ENCODE results near the gene ENO1. TPM values are rescaled to one million over a fixed set of nuclear protein-coding genes. Genes with fewer than 3 reads are reported as not detected.
A peak's percentile ranks its signal among the peaks of the same experiment; 100 is the strongest.
"Not testable (repeated sequence)": the region's sequence is repeated elsewhere in the genome, so short reads cannot be mapped to it uniquely, and the experiment has no call there.

ENO1 gene
- 1,388 TPM for total RNA-seq

DNA sequence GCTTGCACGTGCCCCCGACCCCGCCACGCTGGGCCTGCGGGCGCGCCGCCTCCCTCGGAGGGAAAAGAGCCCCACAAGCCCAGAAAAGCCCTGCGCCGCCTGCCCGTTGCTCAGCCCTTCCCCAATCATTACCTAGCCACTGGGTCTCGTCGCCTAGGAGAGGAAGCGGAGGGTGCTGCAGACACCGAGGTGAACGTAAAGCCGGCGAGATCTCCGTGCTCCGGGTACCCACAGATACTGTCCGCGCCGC is at the start of gene ENO1:
TSS of gene ENO1 (minus strand) at position 239 of the 250 bp plus-strand sequence. CDS start 3,778 bp downstream, outside the sequence.
- no peak for ATAC-seq

DNA sequence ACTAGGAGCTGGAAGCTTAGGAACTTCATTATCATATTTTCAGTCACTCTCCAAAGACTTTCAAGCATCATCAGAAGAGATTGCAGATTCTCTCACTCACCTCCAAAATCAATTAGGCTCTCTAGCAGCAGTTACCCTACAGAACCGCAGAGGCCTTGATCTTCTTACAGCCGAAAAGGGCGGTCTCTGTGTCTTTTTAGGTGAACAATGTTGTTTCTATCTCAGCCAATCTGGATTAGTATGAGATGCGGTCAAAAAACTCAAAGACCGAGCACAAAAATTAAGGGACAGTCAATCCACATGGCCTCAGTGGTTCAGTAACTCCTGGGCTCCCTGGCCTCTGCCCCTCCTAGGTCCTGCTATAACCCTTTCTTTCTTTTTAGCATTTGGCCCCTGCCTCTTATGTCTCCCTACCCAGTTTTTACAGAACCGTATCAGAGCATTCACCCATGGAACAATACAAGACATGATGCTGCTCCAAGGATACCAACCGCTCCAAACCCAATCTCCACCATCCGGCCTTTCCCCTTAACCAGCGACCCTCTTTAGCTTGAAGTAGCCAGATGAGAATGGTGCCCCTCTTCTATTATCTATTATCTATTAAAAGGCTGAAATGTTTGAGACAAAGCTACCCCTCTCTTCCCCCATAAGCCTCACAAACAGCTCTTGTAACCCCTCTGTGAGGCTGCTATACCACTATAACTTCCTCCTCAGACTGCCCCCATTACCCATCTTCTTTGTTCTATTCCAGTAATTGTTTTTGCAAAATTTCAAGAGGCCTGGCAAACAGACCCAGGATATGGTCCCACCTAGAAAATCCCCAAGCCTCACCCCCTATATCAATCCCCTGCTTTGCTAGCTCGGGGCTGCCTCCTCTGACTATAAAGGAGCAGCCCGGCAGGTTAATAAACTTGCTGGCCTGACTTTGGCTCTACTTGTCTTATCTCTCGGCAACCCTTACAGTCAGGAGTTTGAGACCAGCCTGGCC is 48.5 kb upstream of the ENO1 start:
- no peak for ATAC-seq

DNA sequence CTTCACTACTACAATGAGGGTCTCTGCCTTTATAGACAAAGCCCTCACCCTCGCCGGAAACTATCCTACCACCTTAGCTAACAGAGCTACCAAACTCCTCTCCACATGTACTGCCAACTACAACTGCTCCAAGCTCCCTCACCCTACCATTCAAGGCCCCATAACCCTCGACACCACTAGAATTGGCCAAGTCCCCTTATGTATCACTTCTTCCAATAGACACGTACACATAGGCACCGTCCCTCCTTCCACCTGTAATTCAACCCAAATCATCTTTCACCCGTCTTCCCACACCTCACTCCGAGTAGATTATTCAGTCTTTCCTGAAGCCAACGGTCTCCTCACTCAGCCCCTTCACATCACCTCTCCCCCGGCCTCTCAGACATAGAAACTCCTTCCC is 47.5 kb upstream of the ENO1 start:
- no peak for ATAC-seq

DNA sequence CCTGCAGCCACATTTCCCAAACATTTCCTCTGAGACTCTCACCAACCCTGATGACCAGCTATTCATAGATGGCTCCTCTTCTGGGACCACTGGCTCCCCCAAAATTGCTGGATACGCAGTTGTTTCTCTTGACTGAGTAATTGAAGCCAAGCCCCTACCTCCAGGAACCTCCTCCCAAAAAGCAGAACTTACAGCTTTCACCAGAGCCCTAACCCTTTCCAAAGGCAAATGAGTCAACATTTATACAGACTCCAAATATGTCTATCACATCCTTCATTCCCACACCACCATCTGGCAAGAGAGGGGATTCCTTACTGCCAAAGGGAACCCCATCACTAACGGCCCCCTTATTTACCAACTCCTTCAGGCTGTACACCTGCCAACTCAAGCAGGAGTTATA is 46.9 kb upstream of the ENO1 start:
- ATAC-seq = no peak

DNA sequence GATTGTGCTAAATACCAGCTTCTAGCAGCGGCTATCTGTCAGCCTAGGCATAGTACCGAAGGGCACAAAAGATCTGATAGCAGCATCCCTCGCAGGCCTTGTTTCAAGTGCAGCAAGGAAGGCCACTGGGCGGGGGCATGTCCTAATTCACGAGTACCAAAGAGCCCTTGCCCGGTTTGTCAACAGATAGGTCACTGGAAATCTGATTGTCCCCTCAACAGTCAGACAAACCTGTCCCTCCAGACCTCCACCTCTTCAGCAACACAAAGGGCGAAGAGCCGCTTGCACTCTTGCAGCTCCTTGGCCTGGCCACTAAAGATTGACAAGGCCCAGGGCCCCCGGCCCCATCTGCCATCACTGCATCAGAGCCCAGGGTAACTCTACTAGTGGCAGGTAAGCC is 44.5 kb upstream of the ENO1 start:
- ATAC-seq = no peak

DNA sequence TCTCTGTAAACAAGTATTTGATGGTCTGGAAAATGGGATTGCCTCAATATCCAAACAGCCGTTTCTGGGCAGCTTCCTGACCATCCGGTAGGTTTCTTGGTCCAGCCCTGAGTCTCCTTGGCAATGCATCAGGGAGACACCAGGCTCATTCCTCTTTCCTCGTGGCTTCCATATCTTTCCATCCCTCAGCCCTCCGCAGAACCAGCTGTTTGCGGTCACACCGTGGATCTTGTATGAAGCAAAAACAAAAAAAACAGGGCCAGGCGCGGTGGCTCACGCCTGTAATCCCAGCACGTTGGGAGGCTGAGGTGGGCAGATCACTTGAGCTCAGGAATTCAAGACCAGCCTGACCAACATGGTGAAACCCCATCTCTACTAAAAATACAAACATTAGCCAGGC is 39.0 kb upstream of the ENO1 start:
- not testable (repeated sequence) for ATAC-seq

DNA sequence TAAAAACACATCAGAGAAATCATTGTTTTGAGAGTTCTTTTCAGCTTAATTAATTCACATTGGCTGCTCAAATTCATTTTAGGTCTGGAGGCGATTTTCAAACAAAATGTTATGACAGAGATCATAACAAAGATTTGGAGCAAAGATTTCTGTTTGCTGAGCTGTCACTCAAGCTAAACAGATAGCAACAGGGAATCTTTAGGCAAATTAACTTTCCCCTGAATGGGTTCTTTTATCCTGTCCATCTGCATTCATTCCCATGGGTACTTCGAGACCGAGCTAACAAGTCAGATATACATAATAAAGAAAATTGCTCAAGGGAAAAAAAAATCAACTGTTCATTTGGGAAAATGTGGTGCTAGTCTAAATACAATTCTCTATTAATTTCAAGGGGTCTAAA is 37.0 kb upstream of the ENO1 start:
- ATAC-seq = no peak

DNA sequence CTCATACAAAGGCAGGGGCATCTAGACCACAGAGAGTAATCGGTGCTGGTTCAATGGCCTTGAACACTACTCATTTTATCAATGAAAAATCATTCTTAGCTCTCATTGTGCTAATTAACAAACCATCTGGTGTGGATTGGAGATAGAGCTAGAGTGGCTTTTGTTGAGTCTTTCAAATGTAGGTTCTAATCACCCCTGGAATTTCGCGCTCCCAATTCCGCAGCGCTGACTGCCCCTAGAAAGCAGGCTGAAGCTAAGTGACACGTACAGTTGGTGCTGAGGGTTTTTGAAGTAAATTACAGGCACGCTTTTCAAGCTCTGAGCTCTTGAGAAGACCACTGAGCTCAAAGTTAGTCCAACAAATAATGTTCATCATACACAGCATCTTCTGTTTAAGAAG is 36.0 kb upstream of the ENO1 start:
- ATAC-seq = no peak

DNA sequence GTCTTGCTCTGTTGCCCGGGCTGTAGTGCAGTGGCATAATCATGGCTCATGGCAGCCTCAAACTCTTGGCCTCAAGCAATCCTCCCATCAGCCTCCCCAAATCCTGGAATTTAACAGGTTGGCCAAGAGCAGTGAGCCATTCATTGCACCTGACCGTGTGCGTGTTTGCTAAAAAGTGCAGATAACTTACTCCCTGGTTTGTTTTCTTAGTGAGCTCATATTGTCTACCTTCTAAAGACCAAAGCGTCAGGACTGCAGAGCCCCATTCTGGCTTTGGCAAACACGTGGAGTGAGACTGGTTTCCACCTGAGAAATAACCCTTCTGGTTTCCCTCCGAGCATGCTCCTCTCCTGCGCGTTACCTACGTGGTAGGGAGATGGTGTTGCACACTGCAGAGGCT is 35.0 kb upstream of the ENO1 start:
- ATAC-seq = no peak

DNA sequence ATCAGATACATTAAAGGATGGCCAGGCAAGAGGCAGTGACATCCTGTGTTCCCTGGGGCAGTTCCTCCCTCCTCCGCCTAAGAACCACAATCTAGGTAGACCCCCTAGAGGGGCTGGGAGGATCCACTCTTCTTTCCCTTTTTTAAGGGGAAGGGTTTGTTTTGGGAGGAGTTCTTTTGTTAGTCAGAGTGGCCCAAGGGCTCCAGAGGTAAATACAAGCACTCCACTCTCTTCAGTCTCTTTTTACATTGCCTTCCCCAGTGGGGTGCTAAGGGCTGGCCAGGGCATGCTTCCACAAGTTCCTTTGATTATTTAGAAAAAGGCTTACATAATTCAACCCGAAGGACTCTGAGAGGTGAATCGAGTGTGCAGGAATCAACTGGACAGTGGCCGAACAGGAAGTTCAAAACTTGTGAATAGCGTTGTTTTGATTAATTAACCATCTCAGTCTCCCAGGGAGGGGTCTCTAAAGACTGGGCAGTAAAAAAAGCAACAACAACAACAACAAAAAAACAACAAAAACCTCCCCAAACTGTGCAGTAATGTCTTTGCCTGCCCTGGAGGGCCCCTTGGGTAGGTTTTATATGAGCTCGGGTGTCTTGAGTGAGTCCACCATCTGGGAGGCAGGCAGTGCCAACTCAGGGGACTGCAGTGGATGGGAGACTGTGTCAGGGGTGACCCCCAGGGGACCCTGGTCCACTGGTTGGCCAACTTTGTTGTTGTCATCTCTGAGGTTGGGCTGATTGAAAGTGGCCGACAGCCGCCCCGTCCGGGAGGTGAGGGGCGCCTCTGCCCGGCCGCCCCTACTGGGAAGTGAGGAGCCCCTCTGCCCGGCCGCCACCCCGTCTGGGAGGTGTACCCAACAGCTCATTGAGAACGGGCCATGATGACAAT is 33.2 kb upstream of the ENO1 start:
- ATAC-seq = peak; percentile 66

DNA sequence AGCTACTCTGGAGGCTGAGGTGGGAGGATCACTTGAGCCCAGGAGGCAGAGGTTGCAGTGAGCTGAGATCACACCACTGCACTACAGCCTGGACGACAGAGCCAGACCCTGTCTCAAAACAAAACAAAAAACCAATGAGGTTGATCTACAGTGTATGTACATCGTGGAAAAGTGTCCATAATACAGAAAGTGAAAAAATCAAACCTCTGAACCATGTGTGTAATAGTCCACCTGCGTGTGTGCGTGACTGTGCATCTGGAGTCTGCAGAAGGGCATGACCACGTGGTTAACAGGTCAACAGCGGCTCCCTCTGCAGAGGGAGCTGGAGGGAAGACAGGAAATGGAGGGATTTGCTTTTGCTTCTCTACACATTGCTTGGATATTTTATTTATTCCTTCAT is 32.4 kb upstream of the ENO1 start:
- ATAC-seq = peak; percentile 42

DNA sequence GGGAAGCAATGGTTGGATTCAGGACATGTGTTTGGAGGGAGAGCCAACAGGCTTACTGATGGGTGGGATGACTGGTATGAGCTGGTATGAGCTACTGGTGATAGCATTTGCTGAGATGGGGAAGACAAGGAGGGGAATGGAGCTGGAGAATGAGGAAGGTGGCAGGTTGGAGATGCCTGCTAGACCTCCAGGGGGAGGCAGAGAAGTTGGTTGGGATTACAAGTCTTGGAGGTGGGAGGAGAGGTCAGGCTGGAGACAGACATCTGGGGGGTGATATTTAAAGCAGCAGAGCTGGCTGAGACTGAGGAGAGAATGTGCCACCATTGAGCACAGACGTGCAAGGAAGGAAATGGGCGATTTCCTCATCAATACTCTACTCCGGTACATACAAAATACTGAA is 31.8 kb upstream of the ENO1 start:
- ATAC-seq = no peak

DNA sequence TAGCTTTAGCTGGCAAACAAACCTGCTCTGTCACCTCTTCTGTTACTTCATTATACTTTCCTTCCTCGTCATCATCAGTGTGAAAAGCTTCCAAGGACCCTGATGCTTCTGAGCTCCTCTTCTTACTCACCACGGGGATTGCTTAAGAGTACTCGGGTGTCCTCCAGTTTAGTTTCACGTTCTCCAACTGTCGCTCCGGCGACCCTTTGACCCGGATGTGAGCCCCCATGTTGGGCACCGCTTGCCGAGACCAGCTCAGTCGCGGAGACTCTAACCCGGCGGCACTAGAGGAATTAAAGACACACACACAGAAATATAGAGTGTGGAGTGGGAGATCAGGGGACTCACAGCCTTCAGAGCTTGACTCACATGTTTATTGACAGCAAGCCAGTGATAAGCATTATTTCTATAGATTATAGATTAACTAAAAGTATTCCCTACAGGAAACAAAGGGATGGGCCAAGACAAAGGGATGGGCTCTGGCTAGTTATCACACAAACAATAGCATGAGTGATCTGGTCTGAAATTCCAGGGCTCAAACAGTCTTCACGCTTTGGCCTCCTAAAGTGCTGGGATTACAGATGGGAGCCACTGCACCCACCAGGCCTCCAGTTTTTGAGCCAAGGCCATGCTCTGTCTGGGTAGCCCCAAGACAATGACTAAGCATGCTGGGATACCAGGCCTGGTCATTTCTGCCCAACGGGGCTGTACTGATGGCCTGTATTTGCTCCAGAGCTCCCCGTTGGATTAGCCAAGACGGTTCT is 30.1 kb upstream of the ENO1 start:
- no peak for ATAC-seq

DNA sequence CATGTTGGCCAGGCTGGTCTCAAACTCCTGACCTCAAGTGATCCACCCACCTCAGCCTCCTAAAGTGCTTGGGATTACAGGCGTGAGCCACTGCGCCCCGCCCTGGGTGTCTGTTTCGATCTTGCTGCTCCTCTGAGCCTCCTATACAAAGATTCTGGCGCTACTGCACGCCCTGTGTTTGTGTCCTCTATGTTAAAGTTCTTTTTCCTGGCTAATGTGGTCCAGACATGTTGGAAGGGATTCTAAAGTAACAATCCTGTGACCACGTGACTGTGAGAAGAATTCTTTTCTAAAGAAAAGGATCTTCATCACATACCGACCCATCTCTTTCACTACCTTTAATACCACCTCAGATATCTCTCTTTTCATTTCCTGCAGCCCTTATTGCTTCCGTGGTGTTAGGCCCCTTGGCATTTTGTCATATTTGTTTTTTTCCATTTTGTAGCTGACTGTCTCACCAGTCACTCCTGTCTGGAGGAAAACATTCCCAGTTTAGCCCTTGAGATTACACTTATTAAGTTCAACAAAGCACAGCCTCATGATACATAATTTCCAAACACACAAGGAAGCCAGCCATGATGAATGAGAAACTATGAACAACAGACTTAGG is 27.2 kb upstream of the ENO1 start:
- ATAC-seq = peak; percentile 67

DNA sequence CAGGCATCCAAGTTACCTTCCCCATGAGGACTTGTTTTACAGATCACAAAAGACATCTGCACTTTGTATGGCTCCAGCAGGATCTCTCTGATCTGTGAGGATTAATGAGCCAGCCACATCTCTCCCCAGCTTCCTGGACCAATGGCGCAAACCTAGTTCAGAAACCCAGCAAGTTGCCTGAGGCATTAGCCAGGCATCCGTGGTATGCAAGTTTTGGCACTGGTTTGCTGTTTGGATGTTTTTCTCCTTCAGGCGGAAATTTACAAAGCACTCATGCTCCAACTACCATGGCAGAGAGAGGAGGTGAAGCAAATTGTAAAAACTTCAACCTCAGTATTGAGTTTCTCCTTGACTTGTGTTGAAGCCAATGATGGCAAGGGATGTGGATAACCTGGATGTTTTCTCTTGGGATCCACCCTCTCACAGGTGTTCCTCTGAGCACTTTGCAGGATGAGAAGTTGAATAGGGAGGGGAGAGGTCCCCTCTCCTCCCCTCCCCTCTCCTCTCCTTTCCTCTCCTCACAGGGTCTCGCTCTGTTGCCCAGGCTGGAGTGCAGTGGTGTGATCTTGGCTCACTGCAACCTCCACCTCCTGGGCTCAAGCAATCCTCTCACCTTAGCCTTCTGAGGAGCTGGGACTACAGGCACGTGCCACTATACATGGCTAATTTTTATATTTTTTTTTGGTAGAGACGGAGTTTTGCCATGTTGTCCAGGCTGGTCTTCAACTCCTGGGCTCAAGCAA is 25.6 kb upstream of the ENO1 start:
- ATAC-seq = peak; percentile 41

DNA sequence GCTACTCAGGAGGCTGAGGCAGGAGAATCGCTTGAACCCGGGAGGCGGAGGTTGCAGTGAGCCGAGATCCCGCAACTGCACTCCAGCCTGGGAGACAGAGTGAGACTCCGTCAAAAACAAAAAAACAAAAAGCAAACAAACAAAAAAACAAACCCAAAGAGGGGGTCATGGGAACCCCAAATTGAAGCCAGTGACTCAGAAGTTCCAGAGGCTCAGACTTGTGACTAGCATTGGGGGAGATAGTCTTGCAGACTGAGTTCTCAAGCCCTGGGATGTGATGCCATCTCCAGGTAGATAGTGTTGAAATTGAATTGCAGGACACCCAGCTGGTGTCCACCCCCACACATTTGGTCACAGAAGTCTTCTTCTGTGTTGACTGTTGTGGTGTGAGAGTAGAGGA is 24.9 kb upstream of the ENO1 start:
- ATAC-seq = no peak

DNA sequence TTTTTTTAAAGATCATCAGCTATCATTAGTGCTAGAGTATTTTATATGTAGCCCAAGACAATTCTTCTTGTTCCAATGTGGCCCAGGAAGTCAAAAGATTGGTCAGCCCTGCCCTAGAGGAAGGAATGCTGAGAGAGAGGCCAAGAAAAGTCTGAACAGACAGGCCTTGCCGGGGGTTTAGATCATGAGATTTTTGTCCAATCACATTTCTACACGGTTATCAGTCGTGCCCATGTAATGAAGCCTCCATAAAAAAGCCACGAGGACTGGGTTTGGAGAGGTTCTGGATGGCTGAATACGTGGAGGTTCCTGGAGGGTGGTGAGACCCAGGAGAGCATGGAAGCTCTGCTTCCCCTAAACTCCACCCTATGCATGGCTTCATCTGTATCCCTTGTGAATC is 24.3 kb upstream of the ENO1 start:
- no peak for ATAC-seq

DNA sequence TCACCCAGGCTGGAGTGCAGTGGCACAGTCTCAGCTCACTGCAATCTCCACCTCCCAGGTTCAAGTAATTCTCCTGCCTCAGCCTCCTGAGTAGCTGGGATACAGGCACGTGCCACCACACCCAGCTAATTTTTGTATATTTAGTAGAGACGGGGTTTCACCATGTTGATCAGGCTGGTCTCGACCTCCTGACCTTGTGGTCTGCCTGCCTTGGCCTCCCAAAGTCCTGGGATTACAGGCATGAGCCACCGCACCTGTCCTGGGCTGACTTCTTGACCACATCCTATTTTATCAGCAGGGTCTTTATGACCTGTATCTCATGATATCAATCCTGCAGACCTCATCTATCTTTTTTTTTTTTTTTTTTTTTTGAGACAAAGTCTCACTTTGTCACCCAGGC is 22.2 kb upstream of the ENO1 start:
- ATAC-seq = not testable (repeated sequence)

DNA sequence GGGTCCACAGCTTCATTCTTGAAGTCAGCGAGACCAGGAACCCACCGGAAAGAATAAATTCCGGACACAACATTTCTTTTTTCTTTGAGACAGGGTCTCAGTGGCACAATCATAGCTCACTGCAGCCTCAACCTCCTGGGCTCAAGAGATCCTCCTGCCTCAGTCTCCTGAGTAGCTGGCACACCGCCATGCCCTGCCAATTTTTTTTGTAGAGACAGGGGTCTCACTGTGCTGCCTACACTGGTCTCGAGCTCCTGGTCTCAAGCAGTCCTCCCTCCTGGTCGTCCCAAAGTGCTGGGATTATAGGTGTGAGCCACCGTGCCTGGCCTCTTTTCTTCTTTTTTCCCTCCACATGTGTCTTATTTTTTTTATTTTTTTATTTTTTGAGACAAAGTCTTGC is 20.6 kb upstream of the ENO1 start:
- no peak for ATAC-seq

DNA sequence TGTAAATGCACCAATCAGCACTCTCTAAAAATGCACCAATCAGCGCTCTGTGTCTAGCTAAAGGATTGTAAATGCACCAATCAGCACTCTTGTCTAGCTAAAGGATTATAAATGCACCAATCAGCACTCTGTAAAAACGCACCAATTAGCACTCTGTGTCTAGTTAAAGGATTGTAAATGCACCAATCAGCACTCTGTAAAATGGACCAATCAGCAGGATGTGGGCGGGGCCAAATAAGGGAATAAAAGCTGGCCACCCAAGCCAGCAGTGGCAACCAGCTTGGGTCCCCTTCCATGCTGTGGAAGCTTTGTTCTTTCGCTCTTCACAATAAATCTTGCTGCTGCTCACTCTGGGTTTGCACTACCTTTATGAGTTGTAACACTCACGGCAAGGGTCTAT is 19.9 kb upstream of the ENO1 start:
- ATAC-seq = not testable (repeated sequence)

DNA sequence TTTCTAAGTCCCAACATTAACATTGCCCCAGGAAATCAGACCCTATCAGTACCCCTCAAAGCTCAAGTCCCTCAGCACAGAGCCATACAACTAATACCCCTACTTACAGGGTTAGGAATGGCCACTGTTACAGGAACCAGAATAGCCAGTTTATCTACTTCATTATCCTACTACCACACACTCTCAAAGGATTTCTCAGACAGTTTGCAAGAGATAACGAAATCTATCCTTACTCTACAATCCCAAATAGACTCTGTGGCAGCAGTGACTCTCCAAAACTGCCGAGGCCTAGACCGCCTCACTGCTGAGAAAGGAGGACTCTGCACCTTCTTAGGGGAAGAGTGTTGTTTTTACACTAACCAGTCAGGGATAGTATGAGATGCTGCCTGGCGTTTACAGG is 19.0 kb upstream of the ENO1 start:
- not testable (repeated sequence) for ATAC-seq

DNA sequence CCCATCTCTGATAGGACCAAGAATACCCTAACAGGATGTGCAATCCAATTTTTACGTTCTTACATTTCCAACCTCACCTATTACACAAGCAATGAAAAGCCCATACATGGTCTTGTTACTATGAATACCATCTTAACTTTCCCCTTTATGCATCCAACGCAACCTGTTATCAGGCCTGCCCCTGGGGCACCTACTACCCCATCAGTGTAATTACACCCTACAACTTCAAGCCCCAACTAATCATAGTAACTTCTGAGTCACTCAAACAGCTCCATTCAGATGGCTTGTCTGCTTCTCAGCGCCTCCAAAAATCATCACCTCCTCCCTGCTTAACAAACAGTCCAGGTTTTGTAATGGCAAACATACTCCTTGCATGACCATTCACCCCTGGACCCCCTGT is 18.3 kb upstream of the ENO1 start:
- ATAC-seq = not testable (repeated sequence)
